Left ventricle myocardium inferior (tissue), 1 donor: ENCODE measurements around the gene TTC39C. TPM values are rescaled to one million over a fixed set of nuclear protein-coding genes. Genes with fewer than 3 reads are reported as not detected.
"Not testable (repeated sequence)": the region's sequence is repeated elsewhere in the genome, so short reads cannot be mapped to it uniquely, and the experiment has no call there.

Source experiments
- DNase-seq: peaks from one replicate; pipeline ENCODE4 v3.0.0-alpha.2; 2020
- H3K27ac ChIP-seq: fragments of 200-600 bp; replicated peaks from 2 replicates; pipeline ENCODE4 v1.8.0; 2021
- H3K27me3 ChIP-seq: fragments of 200-600 bp; 2 replicates; pipeline ENCODE4 v1.8.0; 2021; ENCODE audit warnings: low read depth
- H3K36me3 ChIP-seq: fragments of 200-600 bp; 2 replicates; pipeline ENCODE4 v1.8.0; 2021
- H3K4me1 ChIP-seq: fragments of 200-600 bp; 2 replicates; pipeline ENCODE4 v1.8.0; 2021
- H3K4me3 ChIP-seq: fragments of 200-600 bp; 2 replicates; pipeline ENCODE4 v1.8.0; 2021; ENCODE audit warnings: mild to moderate bottlenecking, moderate library complexity
- H3K9me3 ChIP-seq: fragments of 200-600 bp; replicated peaks from 2 replicates; pipeline ENCODE4 v1.8.0; 2021
- intact Hi-C: fragments of 100-400 bp; cut with micrococcal nuclease; formaldehyde crosslinking; loops from one replicate; pipeline ENCODE4 v1.11.0; 2022
- total RNA-seq: library from RNA; stranded (reverse); fragmentation: NEBNext Ultra II Directional; extraction: Animal tissue kit (Norgen Biotek cat#: 25700); gene quantifications from one replicate; pipeline ENCODE4 v1.2.1, GENCODE V29; 2021
- TF ChIP-seq, protein P1 (sequence below): fragments of 200-600 bp; IDR thresholded peaks from 2 replicates; pipeline ENCODE4 v1.8.0; 2021; ENCODE audit warnings: antibody characterized with exemption, mild to moderate bottlenecking, borderline replicate concordance
- donor health status: DM: no; HTN: yes; CAD: no; lungs with severe emphysema.

Gene TTC39C
- total RNA-seq, 1 donor from 2014 or later, result 4.6 TPM

DNA sequence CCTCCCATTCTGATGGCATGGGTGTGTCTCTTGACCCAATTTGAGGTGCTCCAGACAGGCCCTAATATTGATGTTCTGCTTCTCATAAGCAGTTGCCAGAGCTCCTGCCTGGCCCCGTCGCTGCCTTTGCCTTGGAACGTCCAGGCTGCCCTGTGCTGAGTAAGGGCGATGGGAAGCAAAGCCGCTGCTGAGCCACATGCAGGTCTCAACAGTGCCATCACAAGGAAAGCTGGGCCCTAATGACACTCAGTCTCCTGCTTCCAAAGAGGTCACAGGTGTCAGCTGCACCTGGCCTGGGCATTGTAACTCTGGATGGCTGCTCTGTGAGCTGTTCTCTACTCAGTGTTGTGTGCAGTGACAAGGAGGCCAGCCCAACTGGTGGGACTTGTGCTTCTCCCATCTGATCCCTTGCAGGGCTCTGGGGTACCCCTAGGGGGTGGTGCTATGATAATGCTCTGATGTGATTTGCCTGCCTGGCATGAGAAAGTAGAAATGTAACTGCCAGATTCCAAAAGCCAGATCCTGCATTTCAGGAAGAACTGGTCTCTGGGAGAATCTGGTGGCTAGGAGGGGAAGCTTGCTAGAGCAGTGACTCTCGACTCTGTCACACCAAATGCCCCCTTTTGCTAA is 8.7 kb downstream of the TTC39C start:
- intact Hi-C loops, result no loop called here
- Histone ChIP-seq H3K4me3 (no peak overlapping the region), H3K36me3 (no peaks in the 10 kb centered on the region)

DNA sequence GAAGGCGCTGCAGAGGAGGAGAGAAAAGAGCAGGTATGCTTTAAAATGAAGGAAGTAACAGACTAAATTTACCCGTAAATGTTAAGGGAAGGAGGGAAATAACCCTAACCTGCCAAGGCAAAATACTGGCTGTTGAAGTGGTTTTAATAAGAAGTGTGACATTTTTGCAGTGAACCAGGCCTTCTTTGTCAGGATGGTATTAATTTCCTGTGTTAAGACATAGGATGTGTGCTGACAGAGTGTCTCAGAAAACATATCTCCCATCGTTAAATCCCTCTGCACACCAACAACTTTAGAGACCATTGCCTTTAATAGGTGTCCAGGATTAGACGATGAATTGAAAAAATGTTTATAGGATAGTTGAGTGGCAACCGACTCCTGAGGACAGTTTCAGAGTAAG is 9.9 kb downstream of the TTC39C start:
- intact Hi-C loops, result no loop called here
- Histone ChIP-seq H3K4me1 (no peaks in the 10 kb centered on the region), H3K4me3 (no peak overlapping the region), H3K9me3 (no peaks in the 10 kb centered on the region), H3K27me3 (no peaks in the 10 kb centered on the region), H3K36me3 (no peaks in the 10 kb centered on the region), H3K27ac (no peak overlapping the region)
- no peak for DNase-seq
- TF ChIP-seq, protein P1, sequence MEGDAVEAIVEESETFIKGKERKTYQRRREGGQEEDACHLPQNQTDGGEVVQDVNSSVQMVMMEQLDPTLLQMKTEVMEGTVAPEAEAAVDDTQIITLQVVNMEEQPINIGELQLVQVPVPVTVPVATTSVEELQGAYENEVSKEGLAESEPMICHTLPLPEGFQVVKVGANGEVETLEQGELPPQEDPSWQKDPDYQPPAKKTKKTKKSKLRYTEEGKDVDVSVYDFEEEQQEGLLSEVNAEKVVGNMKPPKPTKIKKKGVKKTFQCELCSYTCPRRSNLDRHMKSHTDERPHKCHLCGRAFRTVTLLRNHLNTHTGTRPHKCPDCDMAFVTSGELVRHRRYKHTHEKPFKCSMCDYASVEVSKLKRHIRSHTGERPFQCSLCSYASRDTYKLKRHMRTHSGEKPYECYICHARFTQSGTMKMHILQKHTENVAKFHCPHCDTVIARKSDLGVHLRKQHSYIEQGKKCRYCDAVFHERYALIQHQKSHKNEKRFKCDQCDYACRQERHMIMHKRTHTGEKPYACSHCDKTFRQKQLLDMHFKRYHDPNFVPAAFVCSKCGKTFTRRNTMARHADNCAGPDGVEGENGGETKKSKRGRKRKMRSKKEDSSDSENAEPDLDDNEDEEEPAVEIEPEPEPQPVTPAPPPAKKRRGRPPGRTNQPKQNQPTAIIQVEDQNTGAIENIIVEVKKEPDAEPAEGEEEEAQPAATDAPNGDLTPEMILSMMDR, result no peak

More for the DNA sequence above, 8.7 kb downstream of the TTC39C start:
- TF ChIP-seq, protein P1, result no peak
- Histone ChIP-seq H3K9me3 (no peaks in the 10 kb centered on the region), H3K27me3 (no peaks in the 10 kb centered on the region), H3K27ac (no peak overlapping the region), H3K4me1 (no peaks in the 10 kb centered on the region)
- DNase-seq, result no peak

GRCh38 chr18:24026457-24026856 is 11.9 kb downstream of the TTC39C start:
- Histone ChIP-seq H3K36me3 (no peaks in the 10 kb centered on the region), H3K4me1 (no peaks in the 10 kb centered on the region), H3K27me3 (no peaks in the 10 kb centered on the region), H3K4me3 (no peak overlapping the region), H3K27ac (no peak overlapping the region), H3K9me3 (no peaks in the 10 kb centered on the region)
- intact Hi-C loops, result no loop called here
- TF ChIP-seq, protein P1, result no peak
- no peak for DNase-seq

DNA sequence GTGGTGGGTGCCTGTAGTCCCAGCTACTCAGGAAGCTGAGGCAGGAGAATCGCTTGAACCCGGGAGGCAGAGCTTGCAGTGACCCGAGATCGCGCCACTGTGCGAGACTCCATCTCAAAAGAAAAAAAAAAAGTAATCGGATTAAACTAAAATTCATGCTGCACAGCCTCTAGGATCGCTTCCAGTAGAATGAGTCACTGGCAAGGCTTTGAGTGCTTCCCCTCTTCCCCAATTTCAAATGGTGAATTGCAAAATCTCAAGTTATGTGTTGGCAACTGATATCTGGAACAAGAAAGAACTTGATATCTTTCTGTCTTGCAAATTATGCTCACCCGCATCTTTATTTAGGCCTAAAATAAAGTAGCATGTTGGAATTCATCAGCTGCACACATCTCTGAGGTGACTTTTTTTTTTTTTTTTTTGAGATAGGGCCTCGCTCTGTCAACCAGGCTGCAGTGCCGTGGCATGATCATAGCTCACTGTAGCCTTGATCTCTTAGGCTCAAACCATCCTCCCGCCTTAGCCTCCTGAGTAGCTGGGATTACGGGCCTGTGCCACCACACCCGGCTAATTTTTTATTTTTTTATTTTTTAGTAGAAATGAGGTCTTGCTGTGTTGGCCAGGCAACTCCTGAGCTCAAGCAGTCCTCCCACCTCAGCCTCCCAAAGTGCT is 12.7 kb downstream of the TTC39C start:
- no peaks in the 10 kb centered on the region for H3K36me3 ChIP-seq
- H3K27ac ChIP-seq, result no peak overlapping the region
- intact Hi-C loops, result no loop called here
- DNase-seq, result peak; percentile 29
- H3K27me3 ChIP-seq, result no peaks in the 10 kb centered on the region
- no peaks in the 10 kb centered on the region for H3K4me1 ChIP-seq
- H3K9me3 ChIP-seq, result no peaks in the 10 kb centered on the region
- H3K4me3 ChIP-seq, result no peak overlapping the region
- TF ChIP-seq, protein P1, result no peak

- intact Hi-C loops, H3K4me1 ChIP-seq: not testable (repeated sequence)
These were observed 14.4 kb downstream of the TTC39C start for GRCh38 chr18:24028946-24029345.

DNA sequence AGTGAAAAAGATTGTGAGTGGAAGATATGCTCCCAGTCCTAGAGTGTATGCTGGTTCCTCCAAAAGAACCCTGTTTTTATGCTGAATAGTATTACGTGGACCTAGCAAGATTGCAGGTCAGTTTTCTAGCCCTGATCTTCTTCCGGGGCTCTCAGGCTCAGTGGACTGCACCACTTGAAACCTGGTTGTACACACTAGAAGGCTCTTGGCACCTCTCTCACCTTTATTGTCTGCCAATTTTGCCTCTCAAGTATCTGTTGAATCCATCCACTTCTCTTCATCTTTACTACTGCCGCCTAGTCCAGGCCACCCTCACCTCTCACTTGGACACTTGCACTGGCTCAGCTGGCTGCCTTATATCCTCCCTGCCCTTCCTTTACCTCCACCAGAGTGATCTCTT is 16.8 kb downstream of the TTC39C start:
- Histone ChIP-seq H3K27ac (no peak overlapping the region), H3K4me3 (no peak overlapping the region), H3K9me3 (no peaks in the 10 kb centered on the region), H3K4me1 (no peaks in the 10 kb centered on the region), H3K36me3 (no peaks in the 10 kb centered on the region), H3K27me3 (no peaks in the 10 kb centered on the region)
- DNase-seq, result no peak
- intact Hi-C loops, result no loop called here
- TF ChIP-seq, protein P1, result no peak

More at GRCh38 chr18:24028946-24029345, 14.4 kb downstream of the TTC39C start:
- H3K9me3 ChIP-seq, H3K36me3 ChIP-seq, H3K4me3 ChIP-seq, H3K27me3 ChIP-seq, DNase-seq, H3K27ac ChIP-seq: not testable (repeated sequence)
